ENCODE data around the gene FZR1. TPM values are rescaled to one million over a fixed set of nuclear protein-coding genes. Genes with fewer than 3 reads are reported as not detected.

The FZR1 gene
- total and polyA plus RNA-seq, 2 of the 8 experiments (the other 6 are each of a cell fraction or from before 2014, with no cell fraction given): 21.6 to 35.5 TPM

DNA sequence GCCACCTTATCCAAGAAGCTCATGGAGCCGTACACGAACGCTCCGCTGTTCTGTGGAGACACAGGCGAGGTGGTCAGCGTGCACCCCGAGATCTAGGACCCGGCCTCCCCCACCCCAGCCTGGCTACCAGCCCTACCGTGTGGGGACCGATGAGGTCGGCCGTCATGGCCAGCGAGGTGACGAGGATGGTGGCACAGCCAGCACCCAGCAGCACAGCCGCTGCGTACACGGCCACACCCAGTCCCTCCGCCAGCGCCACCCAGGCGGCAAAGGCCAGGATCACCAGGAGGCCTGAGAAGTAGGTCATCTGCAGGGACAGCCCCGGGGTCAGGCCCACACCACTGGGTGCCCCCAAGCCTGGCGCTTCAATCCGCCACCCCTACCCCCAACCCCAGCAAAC, 40.0 kb downstream of the FZR1 start:
- Histone ChIP-seq H3K27ac (ENCODE audit: low read depth, low read length) (no peak overlapping the region), H2AK5ac (ENCODE audit: low read depth, low read length) (no peak overlapping the region), H2AFZ (ENCODE audit: low read length) (no peak overlapping the region), H2BK20ac (ENCODE audit: low read length) (no peak overlapping the region), H3K9me3 (ENCODE audit: insufficient read depth in 2 of 2, low read depth in 1 of 2, low read length in 1 of 2) (no peaks in the 10 kb centered on the region), H2BK12ac (ENCODE audit: low read depth, low read length) (no peak overlapping the region), H3K56ac (replicated peaks; ENCODE audit: insufficient read length, low read depth, low read length) (no peak overlapping the region), H3K27me3 (replicated peaks in 1 of 4; ENCODE audit: control insufficient read depth in 3 of 4, extremely low read depth in 1 of 4, insufficient read depth in 3 of 4, low read length in 3 of 4) (no peaks in the 10 kb centered on the region), H3K4ac (replicated peaks; ENCODE audit: insufficient read length, low read depth, low read length) (no peak overlapping the region), H4K8ac (ENCODE audit: extremely low read depth, insufficient read depth, low read length) (no peak overlapping the region), H3K4me3 (ENCODE audit: extremely low read depth in 1 of 4, insufficient read depth in 2 of 4, low read depth in 3 of 4, low read length in 4 of 4) (no peak overlapping the region), H3K4me2 (ENCODE audit: insufficient read depth in 1 of 2, low read depth in 2 of 2, low read length in 2 of 2) (no peak overlapping the region), H3K23me2 (ENCODE audit: low read depth, low read length) (no peaks in the 10 kb centered on the region), H3K9ac (replicated peaks in 1 of 4; ENCODE audit: extremely low read depth in 1 of 4, low read depth in 3 of 4, low read length in 3 of 4) (no peak overlapping the region), H3K23ac (ENCODE audit: insufficient read length) (no peak overlapping the region), H3K14ac (ENCODE audit: insufficient read length) (no peak overlapping the region), H4K91ac (replicated peaks; ENCODE audit: insufficient read length, low read length) (no peak overlapping the region), H2BK15ac (ENCODE audit: low read length) (no peak overlapping the region), H3K4me1 (replicated peaks in 1 of 4; ENCODE audit: control insufficient read depth in 3 of 4, insufficient read depth in 4 of 4, low read length in 3 of 4) (no peaks in the 10 kb centered on the region), H3K18ac (ENCODE audit: extremely low read depth, low read length) (no peak overlapping the region), H2BK120ac (replicated peaks; ENCODE audit: low read depth, low read length) (no peak overlapping the region), H4K5ac (ENCODE audit: insufficient read length, low read depth, low read length) (no peak overlapping the region), H3K79me1 (ENCODE audit: low read depth, low read length) (no peaks in the 10 kb centered on the region), H2BK5ac (ENCODE audit: low read depth, low read length) (no peak overlapping the region), H4K20me1 (replicated peaks in 1 of 2; ENCODE audit: control insufficient read depth in 1 of 2, insufficient read depth in 2 of 2, low read length in 2 of 2) (peaks cover 8 to 24% of the 10 kb centered on the region in 2 experiments), H3K36me3 (ENCODE audit: control insufficient read depth in 2 of 4, insufficient read depth in 4 of 4, low read length in 3 of 4) (peaks cover 0 to 5% (median 1%) of the 10 kb centered on the region in 4 experiments; a peak in 2 of 8 replicates), H3K79me2 (ENCODE audit: control insufficient read depth in 1 of 2, insufficient read depth in 2 of 2, low read length in 2 of 2) (no peaks in the 10 kb centered on the region)
- 91% methylated on average over 21 of the region's 23 CpGs; no CpG with 5 or more reads in 1 of the 2 experiments for WGBS, 2 experiments (ENCODE audit: extremely low coverage in 1 of 2, insufficient coverage in 1 of 2, insufficient read length in 1 of 2, insufficient replicate concordance in 2 of 2, low coverage in 1 of 2, low lambda C conversion rate in 2 of 2, missing lambda C conversion rate in 1 of 2)
- FAIRE-seq (no peak), DNase-seq (ENCODE audit: low read depth in 1 of 2, low spot score in 2 of 2) (no peak)
- no peak for TF ChIP-seq BCL11A (IDR thresholded peaks at IDR 0.05; ENCODE audit: low read depth in 2 of 2, low read length in 2 of 2)
- TF ChIP-seq NANOG (IDR thresholded peaks at IDR 0.05; ENCODE audit: insufficient read depth, low read depth, low read length, poor library complexity, severe bottlenecking): no peak
- TF ChIP-seq ZNF274 (IDR thresholded peaks at IDR 0.05; ENCODE audit: borderline replicate concordance, extremely low read depth, low read length): no peak
- ChIA-PET CTCF (ENCODE audit: partially characterized antibody) (interaction anchor here (0.6 to 7.5 kb wide), 14 partner anchors 8 to 1812 kb away, joined by 3 to 66 read pairs (median 6); partner anchors contain the start of gene MFSD12), POLR2A (ENCODE audit: partially characterized antibody) (interaction anchor here (0.6 to 2.6 kb wide), 8 partner anchors 9 to 163 kb away, joined by 3 to 12 read pairs (median 3); partner anchors contain the start of gene MFSD12)
